Measurements from ENCODE around the gene SEPTIN10. TPM values are rescaled to one million over a fixed set of nuclear protein-coding genes. Genes with fewer than 3 reads are reported as not detected.
"Not testable (repeated sequence)": the region's sequence is repeated elsewhere in the genome, so short reads cannot be mapped to it uniquely, and the experiment has no call there.

The SEPTIN10 gene
- total RNA-seq, 1 donor from 2014 or later = 149 TPM

DNA sequence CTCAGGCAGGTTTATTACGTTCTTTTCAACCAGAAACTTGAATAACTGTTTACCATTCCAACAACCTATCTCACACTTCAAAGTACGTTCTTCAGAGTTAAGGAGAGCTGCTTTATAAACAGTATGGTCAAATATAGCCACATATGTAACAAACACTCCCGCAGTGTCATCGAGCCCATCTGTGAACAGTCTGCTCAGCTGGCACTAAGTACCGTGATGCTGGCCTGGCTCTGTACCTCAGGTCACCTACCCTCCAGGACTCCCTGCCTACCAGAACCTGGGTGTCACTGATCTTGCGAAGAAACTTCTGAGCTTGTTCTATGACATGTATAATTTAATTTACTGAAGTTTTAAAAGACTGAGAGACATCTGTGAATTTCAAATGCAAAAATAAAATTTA lies 71.4 kb downstream of the SEPTIN10 start:
- no peak for DNase-seq

DNA sequence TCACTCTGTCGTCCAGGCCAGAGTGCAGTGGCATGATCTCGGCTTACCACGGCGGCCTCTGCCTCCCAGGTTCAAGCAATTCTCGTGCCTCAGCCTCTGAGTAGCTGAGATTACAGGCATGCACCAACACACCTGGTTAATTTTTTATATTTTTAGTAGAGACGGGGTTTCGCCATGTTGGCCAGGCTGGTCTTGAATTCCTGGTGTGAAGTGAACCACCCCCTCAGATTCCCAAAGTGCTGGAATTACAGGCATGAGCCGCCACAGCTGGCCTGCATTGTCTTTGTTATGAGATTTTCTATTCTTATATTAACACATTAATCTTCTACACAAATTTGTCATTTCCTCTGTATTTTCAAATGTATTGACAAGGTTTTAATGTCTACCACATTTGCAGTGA lies 75.2 kb downstream of the SEPTIN10 start:
- no peak for DNase-seq

DNA sequence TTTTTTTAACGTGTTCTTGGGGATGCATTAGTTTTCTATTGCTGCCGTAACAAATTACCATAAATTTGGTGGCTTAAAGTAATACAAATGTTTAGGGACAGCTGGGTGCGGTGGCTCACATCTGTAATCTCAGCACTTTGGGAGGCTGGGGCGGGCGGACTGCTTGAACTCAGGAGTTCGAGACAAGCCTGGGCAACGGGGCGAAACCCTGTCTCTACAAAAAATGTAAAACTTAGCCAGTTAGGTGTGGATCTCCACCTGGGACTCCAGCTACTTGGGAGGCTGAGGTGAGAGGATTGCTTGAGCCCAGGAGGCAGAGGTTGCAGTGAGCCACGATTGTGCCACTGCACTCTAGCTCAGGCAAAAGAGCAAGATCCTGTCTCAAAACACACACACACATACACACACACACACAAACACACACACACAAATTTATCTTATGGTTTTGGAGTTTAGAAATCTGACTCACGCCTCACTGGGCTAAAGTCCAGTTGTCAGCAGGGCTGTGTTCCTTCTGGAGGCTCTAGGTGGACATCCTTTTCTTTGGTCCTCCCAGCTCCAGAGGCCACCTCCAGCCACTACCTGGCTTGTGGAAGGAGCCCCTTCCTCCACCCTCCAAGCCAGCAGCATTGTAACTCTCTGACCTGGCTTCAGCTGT lies 76.1 kb downstream of the SEPTIN10 start:
- no peak for DNase-seq

DNA sequence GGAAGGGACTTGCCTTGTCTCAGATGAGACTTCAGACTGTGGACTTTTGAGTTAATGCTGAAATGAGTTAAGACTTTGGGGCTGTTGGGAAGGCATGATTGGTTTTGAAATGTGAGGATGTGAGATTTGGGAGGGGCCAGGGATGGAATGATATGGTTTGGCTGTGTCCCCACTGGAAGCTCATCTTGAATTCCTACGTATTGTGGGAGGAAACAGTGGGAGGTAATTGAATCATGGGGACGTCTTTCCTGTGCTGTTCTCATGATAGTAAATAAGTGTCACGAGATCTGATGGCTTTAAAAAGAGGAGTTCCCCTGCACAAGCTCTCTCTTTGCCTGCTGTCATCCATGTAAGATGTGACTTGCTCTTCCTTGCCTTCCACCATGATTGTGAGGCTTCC lies 77.2 kb downstream of the SEPTIN10 start:
- not testable (repeated sequence) for DNase-seq

DNA sequence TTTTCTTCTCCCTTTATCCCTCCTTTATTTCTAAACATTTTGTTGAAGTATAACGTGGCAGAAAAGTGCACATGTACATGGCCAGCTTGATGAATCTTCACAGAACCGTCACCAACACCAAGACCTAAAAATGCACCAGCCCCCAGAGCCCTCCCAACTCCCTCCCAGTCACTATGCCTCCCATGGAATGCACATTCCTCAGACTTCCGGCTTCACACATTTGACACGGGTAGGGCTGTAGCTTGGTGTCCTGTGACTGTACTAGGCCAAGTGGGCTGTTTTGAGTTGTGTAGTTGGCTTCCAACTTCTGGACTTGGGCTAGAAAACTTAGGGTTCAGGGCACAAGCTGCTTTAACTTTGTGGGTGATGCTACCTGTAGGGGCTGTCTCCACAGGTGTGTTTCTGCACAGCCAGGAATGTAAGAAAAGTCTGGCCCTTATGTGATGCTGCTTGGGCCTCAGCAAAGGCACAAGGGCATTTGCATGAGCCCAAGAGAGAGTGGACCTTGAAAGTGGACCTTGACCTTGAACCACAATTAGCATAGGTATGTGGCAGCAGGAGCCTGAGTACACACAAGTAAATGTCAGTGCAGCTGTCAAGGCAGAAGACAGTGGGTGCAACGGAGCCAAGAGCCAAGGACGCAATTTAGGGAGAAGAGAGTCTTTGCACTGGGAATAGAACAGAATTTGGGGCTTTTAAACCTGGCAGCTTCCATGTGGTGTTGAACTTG lies 78.4 kb downstream of the SEPTIN10 start:
- no peak for DNase-seq

DNA sequence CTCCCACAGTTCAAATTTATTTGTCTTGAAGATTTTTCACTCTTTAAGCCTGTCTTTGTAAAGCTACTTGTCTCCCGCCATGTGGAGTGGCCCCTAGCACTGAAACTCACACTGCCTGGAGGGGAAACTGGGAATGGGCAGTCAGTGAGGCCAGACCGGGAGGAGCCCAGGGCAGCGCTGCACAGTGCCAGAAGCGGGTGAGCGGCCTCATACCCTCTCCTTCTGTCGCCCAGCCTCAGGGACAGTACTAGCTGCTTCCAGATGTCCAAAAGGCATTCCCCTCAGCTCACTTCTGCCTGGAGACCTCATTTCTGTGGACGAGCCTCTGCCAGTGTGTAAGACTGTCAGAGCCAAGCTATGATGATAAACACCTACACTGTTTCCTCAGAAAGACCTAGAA lies 79.9 kb downstream of the SEPTIN10 start:
- no peak for DNase-seq

DNA sequence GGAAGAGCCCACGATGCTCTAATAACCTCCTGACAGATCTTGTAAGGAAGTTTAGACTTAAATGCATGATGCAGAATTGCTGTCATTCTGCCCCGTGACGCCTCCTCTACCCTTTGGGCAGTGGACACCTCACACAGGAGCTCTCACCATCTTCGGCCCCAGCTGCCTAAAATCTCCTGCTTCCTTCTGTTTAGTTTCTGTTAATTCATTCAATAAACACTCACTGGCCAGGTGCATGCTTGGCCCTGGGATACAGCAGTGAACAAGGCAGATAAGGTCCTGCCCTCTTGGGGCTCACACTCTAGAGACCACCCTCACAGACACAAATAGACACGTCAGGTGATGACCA lies 81.1 kb downstream of the SEPTIN10 start:
- DNase-seq = no peak

DNA sequence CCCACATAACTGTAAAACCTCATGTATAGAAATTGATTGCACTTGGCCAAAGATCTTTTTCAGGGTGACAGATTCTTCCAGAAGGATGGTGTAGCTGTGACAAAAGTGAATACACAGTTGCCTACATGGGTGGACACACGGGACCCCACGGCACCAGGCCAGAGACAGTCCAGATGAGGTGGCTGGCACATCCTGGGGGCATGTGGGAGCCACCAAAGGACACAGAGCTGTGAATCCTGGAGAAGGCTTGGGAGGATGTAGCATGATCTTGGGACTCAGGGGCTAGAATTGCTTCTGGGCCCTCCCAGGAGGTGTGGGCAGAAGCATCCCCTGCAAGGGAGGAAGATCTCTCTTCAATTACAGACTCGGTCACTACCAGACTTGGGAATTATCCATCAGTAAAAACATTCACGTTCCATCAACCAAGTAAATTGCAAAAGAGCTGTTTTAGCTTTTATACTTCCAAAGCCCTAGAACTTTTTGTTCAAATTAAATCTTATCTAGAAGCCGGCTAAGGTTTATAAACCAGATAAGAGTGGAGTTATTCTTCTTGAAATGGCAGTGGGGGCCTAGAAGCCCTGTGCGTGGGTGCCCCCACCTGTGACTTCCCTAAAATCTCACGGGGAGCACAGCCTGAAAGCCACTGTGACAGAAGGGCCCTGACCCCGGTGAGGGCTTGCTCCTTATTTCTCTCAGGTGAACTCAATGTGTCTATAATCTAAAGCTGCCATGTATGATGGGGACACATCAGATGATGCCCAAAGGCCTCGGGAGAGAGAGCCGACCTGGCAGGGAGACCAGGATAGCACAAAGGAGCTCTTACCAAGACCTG lies 81.7 kb downstream of the SEPTIN10 start:
- no peak for DNase-seq

DNA sequence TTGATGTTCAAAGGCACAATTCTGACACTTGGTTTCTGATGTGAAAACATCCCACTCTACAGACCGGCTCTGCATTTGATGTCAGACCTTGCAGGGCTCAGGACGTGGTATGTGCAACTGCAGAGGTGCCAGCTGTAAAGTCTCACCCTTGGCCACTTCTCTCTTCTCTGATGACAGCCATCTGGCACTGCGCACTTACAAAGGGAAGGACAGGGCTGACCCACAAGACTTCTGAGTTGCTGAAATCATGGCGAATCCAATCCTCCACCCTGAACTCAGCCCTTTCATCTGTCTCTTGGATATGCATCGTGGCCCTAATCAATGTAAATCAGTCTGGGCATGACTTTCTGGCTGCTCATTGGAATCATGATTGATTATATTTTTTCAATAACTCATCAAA lies 82.5 kb downstream of the SEPTIN10 start:
- DNase-seq = no peak

DNA sequence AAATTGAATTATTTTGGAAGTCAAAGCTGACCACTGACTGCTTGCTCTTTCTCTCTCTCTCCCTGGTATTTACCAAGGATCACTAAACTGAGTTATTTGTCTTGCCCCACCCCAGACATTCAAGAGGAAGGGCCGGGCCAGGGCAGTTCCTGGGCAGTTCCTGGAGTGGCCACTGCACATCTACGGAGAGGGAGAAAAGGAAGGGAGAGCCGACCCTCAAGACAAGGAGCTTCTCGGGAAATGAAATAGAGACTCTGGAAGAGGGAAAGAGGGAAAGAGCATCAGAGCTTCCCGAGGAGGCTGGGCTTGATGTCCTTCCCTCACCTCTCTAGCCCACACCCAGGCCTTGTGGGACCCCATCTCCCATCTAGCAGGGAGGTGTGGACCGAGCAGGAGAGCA lies 83.1 kb downstream of the SEPTIN10 start:
- no peak for DNase-seq

DNA sequence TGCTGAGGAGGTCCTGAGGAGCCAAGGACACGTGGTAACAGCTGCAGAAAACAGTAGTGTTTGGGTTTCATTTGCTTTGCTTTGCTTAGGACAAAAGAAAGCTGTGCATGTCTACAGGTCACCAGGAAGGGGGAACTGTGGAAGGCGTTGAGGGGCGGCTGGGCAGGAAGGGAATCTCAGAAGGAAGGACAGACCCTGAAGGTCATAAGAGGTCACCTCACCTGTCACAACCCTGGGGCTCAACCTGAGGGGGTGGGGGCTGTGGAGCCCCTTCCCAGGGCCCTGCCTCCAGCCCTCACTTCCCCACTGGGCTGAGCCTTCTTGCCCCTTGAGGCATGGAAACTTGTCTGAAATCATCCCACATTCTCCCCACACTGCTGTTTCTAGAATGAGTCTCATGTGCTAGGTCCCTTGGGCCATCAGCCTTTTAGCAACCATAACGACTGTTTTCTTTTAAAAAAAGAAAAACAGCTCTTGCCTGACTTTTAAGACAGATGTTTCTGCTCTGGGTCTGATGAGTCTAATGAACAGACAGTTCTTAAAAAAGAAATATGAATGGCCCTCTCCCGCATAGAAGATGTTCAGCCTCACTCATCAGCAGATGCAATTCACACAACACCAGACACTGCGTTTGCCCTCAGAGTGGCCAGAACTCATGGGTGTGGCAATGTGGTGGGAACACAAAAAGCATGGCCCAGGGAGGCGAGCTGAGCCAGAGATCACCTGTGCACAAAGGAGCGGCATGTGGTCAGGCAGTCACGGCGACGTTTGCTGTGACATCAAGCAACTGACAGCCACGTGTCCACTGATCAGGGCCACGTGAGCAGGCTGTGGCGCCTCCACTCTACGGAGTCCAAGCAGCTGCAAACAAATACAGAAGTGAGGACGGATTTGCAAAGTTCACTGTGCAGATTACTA lies 84.0 kb downstream of the SEPTIN10 start:
- DNase-seq = no peak

DNA sequence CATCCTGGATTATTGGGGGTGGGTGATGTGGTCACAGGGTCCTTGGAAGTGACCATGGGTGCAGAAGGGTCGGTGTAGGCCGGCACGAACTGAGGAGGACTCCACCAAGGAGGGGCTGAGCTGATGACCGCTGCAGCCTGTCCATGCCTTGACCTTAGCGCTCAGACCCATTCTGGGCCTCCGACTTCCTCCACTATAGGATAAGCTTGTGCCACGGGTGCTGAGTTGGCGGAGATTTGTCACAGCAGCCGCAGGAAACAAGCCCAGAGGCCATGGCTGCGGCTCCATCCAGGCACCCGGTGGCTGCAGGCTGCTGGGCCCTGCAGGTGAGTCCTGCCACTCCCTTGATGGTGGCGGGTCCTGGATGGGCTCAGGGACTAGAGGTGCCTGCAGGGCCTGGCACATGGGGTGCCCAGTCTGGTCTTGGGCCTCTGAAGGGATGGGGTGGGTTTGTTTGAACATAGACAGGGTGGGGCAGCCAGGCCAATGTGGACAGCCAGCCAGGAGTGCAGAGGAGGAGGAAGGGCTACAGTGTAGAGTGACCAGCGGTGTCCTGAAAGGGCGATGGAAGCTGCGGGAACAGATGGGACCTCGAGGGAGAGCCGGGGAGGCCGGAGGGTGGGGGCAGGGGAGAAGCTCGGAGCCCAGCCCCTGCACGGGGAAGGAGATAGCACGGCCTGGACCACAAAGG lies 84.8 kb downstream of the SEPTIN10 start:
- no peak for DNase-seq

DNA sequence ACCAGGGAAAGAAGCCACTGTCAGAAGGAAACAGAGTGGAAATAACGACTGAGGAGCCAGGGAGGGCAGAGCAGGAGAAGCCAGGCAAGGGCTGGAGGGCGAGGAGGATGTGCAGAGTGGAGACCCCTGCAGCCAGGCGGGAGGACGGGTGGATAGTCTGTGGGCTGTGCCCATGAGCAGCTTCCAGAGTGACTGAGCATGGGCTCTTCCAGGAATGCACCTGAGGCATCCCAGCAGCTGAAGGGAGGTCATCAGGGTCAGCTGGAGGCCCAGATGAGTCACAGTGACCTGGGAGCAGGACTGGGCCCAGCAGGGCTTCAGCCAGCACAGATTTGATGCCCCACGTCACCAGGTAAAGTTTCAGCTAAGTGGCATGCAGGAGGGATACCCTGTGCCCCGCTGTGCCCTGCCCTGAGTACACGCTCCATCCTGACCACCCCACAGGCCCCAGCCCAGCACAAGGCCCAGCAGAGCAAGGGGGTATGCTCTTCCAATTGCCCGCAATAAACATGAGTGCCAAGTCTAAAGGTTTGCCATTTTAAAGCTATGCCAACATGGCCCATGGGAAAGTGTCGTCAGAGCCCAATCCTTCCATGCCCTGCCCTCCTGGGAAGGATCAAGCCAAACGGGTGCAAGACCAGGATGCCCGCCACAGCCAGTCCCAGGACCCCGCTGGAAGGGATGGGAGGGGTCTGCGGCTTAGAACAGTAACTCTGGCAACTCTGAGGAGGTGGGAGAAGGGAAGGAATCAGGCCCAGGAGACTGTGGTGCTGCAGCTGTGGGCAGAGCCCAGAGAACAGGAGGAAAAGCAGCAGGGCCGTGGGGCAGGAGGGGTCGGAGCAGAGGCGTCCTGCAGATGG lies 85.7 kb downstream of the SEPTIN10 start:
- DNase-seq = no peak

DNA sequence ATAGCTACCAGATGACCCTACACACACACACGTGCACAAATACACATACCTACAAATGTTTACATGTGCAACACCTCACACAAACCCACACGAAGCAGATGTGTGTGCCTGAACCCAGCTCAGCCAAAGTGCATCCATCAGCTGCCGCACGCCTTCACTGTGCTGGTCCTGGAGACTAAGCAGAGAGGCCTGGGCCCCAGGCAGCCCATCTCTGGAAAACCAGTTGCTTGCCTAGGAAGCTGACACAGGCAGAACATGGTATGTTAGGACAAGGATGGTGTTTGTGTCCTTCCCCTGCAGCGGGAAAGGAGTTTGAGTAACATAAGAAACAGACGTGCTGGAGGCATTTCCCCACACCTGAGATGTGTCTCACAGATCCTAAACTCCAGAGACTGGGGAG lies 86.7 kb downstream of the SEPTIN10 start:
- DNase-seq = no peak

DNA sequence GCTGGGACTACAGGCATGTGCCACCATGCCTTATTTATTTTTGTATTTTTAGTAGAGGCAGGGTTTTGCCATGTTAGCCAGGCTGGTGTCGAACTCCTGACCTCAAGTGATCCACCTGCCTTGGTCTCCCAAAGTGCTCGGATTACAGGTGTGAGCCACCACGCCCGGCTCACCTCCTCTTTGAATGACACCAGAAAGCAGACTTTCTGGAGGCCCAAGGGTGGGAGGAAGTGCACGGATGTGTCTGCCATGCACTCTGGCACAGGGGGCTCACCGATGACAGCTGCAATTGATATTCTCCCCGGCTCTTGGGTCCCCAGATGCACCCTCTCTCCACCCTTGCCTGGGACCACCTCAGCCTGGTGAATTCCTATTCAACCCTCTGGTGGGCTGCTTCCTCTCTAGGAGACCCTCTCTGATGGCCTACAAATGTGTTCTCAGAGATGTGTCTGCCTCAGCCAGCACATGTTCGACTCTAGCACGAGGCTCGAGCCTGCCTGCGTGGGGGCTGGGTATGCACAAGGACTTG lies 87.3 kb downstream of the SEPTIN10 start:
- no peak for DNase-seq

DNA sequence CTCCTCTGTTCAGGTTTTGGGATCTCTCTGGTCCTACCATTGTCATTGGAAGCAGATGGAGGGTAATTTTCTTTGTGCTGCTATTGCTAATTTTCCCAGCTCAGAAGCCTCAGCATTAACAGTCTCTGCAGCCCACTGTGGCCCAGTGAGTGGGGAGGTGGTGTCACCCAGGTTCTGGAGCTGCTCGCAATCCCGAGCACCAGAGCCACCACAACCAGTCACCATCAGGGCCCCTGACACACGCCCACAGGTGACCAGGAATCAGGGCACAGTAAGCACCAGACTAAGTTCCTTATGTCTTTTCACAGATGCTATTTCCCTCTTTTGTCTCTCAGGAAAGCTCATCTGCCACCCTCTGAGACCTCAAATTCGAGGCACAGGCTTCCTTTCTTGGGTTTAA lies 87.9 kb downstream of the SEPTIN10 start:
- DNase-seq = no peak

DNA sequence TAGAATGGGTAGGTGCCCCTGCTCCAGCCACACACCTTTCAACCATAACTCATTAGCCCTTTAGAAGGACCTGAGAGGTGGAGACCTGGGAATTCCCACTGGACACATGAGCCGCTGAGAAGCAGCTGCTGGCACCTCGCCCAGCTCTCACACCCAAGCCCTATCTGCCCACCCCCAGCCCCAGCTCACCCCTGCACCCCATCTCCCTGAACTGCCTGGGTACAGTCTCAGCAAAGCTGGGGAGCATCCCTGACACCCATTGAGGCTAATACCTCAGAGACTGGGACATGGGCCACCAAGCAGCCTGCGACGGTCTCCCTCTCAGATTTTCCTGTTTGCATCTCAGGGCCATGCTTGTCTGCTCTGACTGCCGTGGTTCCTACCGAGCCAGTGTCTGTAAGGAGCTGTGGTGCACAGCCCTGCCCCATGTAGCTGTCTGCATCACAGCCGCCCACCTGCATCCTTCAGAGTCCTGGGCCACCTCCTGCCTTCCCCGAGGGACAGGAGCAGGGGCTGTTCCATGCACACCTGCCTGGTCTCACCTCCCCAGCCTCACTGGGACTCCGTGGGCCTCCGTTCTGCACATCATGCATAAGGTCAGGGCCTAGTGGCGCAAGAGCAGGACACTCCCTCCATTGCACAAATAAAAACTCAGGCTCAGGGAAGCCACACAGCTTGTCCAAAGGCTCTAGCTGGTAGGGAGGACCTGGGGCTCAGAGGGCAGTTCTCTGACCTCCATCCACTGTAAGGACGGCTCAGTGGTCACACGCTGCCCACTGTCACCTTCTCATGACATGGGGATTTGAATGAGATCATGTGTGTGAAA lies 90.0 kb downstream of the SEPTIN10 start:
- DNase-seq = no peak

DNA sequence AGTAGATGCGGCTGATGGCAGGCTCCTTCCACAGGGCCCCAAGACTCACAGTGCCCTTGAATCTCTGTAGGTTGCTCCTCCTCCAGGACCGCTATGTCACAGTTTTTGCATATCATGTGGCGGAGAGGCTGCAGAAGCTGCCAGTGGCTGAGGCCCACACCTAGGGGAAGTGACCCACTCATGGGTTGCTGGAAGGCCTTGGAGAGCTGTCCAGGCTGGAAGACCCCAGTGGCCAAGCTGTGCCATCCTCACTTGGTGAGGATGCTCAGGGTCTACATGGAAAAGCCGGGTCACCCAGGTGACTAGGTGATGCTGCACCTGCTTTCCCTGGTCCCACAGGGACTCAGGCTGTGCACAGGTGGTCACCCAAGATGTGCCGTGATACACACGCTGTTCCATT lies 90.6 kb downstream of the SEPTIN10 start:
- no peak for DNase-seq

DNA sequence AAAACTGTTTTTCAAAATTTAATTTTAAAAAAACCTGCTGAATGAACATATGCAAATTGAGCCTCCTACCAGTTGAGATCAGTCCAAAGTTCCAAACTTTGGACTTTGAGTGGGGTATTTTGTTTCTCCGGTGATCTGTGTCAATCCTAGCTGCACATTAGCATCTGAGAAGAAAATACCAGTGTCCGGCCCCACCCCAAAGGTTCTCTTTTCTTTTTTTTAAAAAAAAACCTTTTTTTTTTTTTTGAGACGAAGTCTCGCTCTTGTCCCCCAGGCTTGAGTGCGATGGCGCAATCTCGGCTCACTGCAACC lies 91.7 kb downstream of the SEPTIN10 start:
- no peak for DNase-seq
